OCI-LY1 (cell line): ENCODE results near the gene MCAM.

Source experiments
- H2AFZ ChIP-seq: fragments of 200-600 bp; sonication (generic), shearing (Covaris generic); 2 replicates; pipeline ENCODE4 v1.6.0; 2014; ENCODE audit warnings: antibody characterized with exemption, mild to moderate bottlenecking, low read length
- H3F3A ChIP-seq: fragments of 200-600 bp; sonication (generic), shearing (Covaris generic); 2 replicates; pipeline ENCODE4 v1.6.0; 2014; ENCODE audit warnings: mild to moderate bottlenecking, antibody characterized with exemption, low read length, moderate library complexity; ENCODE audit not compliant: insufficient read depth
- H3K27ac ChIP-seq: fragments of 200-600 bp; sonication (generic); 2 replicates; pipeline ENCODE4 v1.5.1; 2014; ENCODE audit warnings: low read length, mixed run types, mild to moderate bottlenecking, low read depth; ENCODE audit not compliant: poor library complexity, severe bottlenecking
- H3K27me3 ChIP-seq: fragments of 200-600 bp; sonication (generic); 2 replicates; pipeline ENCODE4 v1.6.0; 2014; ENCODE audit warnings: antibody characterized with exemption, mild to moderate bottlenecking, low read length, moderate library complexity; ENCODE audit not compliant: insufficient read depth
- H3K36me3 ChIP-seq: fragments of 200-600 bp; sonication (generic); 2 replicates; pipeline ENCODE4 v1.6.1; 2014; ENCODE audit warnings: mild to moderate bottlenecking, antibody characterized with exemption, low read length, moderate library complexity, mixed read lengths; ENCODE audit not compliant: insufficient read depth
- H3K4me1 ChIP-seq: fragments of 200-600 bp; sonication (generic); 2 replicates; pipeline ENCODE4 v1.5.1; 2014; ENCODE audit warnings: mild to moderate bottlenecking, low read length, moderate library complexity; ENCODE audit not compliant: insufficient read depth, severe bottlenecking
- H3K4me2 ChIP-seq: fragments of 200-600 bp; sonication (generic), shearing (Covaris generic); 2 replicates; pipeline ENCODE4 v1.6.1; 2014; ENCODE audit warnings: low read length
- H3K4me3 ChIP-seq: fragments of 200-600 bp; sonication (generic); 2 replicates; pipeline ENCODE4 v1.5.1; 2014; ENCODE audit warnings: low read length, low read depth, mild to moderate bottlenecking, mixed read lengths; ENCODE audit not compliant: poor library complexity, severe bottlenecking
- H3K79me2 ChIP-seq: fragments of 200-600 bp; shearing (Covaris generic); 2 replicates; pipeline ENCODE4 v1.6.1; 2016; ENCODE audit warnings: mixed run types, low read length, mixed read lengths; ENCODE audit not compliant: insufficient read depth
- H3K9ac ChIP-seq: fragments of 200-600 bp; sonication (generic), shearing (Covaris generic); 2 replicates; pipeline ENCODE4 v1.6.1; 2014; ENCODE audit warnings: mild to moderate bottlenecking, low read length, mixed read lengths
- H3K9me2 ChIP-seq: fragments of 200-600 bp; sonication (generic), shearing (Covaris generic); 2 replicates; pipeline ENCODE4 v1.6.1; 2014; ENCODE audit warnings: low read depth, mild to moderate bottlenecking, low read length, mixed read lengths
- H3K9me3 ChIP-seq: fragments of 200-600 bp; shearing (Covaris generic); 2 replicates; pipeline ENCODE4 v1.6.1; 2014; ENCODE audit warnings: low read length, mixed read lengths
- H4K20me1 ChIP-seq: fragments of 200-600 bp; sonication (generic), shearing (Covaris generic); 2 replicates; pipeline ENCODE4 v1.6.0; 2016; ENCODE audit warnings: mild to moderate bottlenecking, low read length; ENCODE audit not compliant: insufficient read depth
- CTCF ChIP-seq: fragments of 200-600 bp; sonication (generic), shearing (Covaris generic); IDR thresholded peaks from 2 replicates; pipeline ENCODE4 v1.5.1; 2017; ENCODE audit warnings: mild to moderate bottlenecking, antibody characterized with exemption, low read length, moderate library complexity, mixed read lengths
- EZH2 ChIP-seq: fragments of 200-600 bp; sonication (generic), shearing (Covaris generic); IDR thresholded peaks from 2 replicates; pipeline ENCODE4 v1.8.0; 2017; ENCODE audit warnings: borderline replicate concordance, mixed run types, mild to moderate bottlenecking, antibody characterized with exemption, low read length, moderate library complexity, mixed read lengths

Gene MCAM

GRCh38 chr11:119351232-119351631 lies 34.3 kb upstream of the MCAM start:
- Histone ChIP-seq H3K9ac (no peak overlapping the region), H2AFZ (no peak overlapping the region), H3K36me3 (no peaks in the 10 kb centered on the region), H3K27me3 (no peaks in the 10 kb centered on the region), H3K4me2 (no peak overlapping the region), H3K9me3 (no peaks in the 10 kb centered on the region), H3K79me2 (no peaks in the 10 kb centered on the region), H4K20me1 (no peaks in the 10 kb centered on the region), H3K4me3 (no peak overlapping the region), H3K9me2 (no peaks in the 10 kb centered on the region), H3K4me1 (peaks cover 4% of the 10 kb centered on the region), H3K27ac (no peak overlapping the region), H3F3A (no peaks in the 10 kb centered on the region)
- TF ChIP-seq CTCF, result no peak
- no peak for TF ChIP-seq EZH2

- Histone ChIP-seq H3K27ac (no peak overlapping the region), H3K9me3 (no peaks in the 10 kb centered on the region), H3K9me2 (no peaks in the 10 kb centered on the region), H3K27me3 (no peaks in the 10 kb centered on the region), H4K20me1 (no peaks in the 10 kb centered on the region), H3K79me2 (no peaks in the 10 kb centered on the region), H3F3A (no peaks in the 10 kb centered on the region), H3K4me3 (no peak overlapping the region), H3K36me3 (no peaks in the 10 kb centered on the region), H3K4me1 (no peaks in the 10 kb centered on the region), H3K9ac (no peak overlapping the region), H2AFZ (no peak overlapping the region), H3K4me2 (no peak overlapping the region)
- TF ChIP-seq EZH2 (no peak), CTCF (no peak)
Observed at GRCh38 chr11:119350302-119350701, 33.4 kb upstream of the MCAM start.

GRCh38 chr11:119347940-119348605 lies 31.1 kb upstream of the MCAM start:
- no peaks in the 10 kb centered on the region for H3K9me2 ChIP-seq
- H3K4me2 ChIP-seq, result no peak overlapping the region
- no peaks in the 10 kb centered on the region for H3F3A ChIP-seq
- no peak overlapping the region for H2AFZ ChIP-seq
- no peak overlapping the region for H3K9ac ChIP-seq
- H3K79me2 ChIP-seq, result no peaks in the 10 kb centered on the region
- H3K4me3 ChIP-seq, result no peak overlapping the region
- no peaks in the 10 kb centered on the region for H4K20me1 ChIP-seq
- TF ChIP-seq EZH2, result no peak
- TF ChIP-seq CTCF, result no peak
- H3K27ac ChIP-seq, result no peak overlapping the region
- no peaks in the 10 kb centered on the region for H3K36me3 ChIP-seq
- H3K27me3 ChIP-seq, result no peaks in the 10 kb centered on the region
- H3K9me3 ChIP-seq, result no peaks in the 10 kb centered on the region
- no peaks in the 10 kb centered on the region for H3K4me1 ChIP-seq
